DOHH2 (cell line): Measurements from ENCODE around the gene CSMD2.

Experiments used
- EZH2phosphoT487 ChIP-seq: fragments of 200-600 bp; sonication (generic); IDR thresholded peaks from 2 replicates; pipeline ENCODE4 v1.6.1; 2017; ENCODE audit warnings: borderline replicate concordance, mild to moderate bottlenecking, antibody characterized with exemption, low read length, moderate library complexity, mixed read lengths
- TF ChIP-seq, protein P1 (sequence below): fragments of 200-600 bp; sonication (generic); IDR thresholded peaks from one replicate; pipeline ENCODE4 v1.5.1; 2014; ENCODE audit warnings: antibody characterized with exemption, mild to moderate bottlenecking, low read depth, low read length; ENCODE audit not compliant: poor library complexity, severe bottlenecking

DNA sequence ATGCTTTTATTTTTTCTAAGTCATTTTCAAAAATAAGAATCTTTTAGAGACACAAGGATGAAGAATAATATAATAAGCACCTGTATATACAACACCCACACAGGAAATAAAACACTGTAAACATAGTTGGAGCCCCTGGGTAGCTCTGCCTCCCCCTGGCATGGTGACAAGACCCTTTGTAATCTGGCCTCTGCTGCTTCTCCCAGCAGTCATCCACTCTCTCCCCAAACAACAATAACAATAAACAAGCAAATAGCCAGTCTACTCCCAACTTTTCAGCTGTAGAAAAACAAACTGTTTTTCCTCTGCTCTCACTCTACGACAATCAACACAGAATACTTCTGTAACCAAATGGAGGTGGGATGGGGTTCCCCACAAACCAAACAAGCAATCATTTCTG is 110.1 kb downstream of the CSMD2 start:
- TF ChIP-seq, protein P1, sequence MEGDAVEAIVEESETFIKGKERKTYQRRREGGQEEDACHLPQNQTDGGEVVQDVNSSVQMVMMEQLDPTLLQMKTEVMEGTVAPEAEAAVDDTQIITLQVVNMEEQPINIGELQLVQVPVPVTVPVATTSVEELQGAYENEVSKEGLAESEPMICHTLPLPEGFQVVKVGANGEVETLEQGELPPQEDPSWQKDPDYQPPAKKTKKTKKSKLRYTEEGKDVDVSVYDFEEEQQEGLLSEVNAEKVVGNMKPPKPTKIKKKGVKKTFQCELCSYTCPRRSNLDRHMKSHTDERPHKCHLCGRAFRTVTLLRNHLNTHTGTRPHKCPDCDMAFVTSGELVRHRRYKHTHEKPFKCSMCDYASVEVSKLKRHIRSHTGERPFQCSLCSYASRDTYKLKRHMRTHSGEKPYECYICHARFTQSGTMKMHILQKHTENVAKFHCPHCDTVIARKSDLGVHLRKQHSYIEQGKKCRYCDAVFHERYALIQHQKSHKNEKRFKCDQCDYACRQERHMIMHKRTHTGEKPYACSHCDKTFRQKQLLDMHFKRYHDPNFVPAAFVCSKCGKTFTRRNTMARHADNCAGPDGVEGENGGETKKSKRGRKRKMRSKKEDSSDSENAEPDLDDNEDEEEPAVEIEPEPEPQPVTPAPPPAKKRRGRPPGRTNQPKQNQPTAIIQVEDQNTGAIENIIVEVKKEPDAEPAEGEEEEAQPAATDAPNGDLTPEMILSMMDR, result no peak
- TF ChIP-seq EZH2phosphoT487, result no peak
